Smooth muscle cell (in vitro differentiated cells): Measurements from ENCODE around the gene SEMA6B. TPM values are rescaled to one million over a fixed set of nuclear protein-coding genes. Genes with fewer than 3 reads are reported as not detected.
"Not testable (repeated sequence)": the region's sequence is repeated elsewhere in the genome, so short reads cannot be mapped to it uniquely, and the experiment has no call there.

Experiments used
- DNase-seq: peaks from one replicate; lab custom pipeline; 2025; ENCODE audit not compliant: unreplicated experiment; lab: John Stamatoyannopoulos, UW
- H2AFZ ChIP-seq: fragments of 200-600 bp; sonication (generic); 2 replicates; pipeline ENCODE4 v1.6.0; 2016; ENCODE audit warnings: antibody characterized with exemption, low read depth, mild to moderate bottlenecking
- H3F3A ChIP-seq: fragments of 200-600 bp; sonication (generic); 2 replicates; pipeline ENCODE4 v1.6.0; 2017; ENCODE audit warnings: antibody characterized with exemption, low read depth
- H3K27ac ChIP-seq: fragments of 200-600 bp; sonication (generic); 2 replicates; pipeline ENCODE4 v1.5.1; 2016; ENCODE audit warnings: low read depth, mild to moderate bottlenecking
- H3K27me3 ChIP-seq: fragments of 200-600 bp; sonication (generic); 2 replicates; pipeline ENCODE4 v1.6.1; 2016; ENCODE audit warnings: low read depth, mild to moderate bottlenecking
- H3K36me3 ChIP-seq: fragments of 200-600 bp; sonication (generic); 2 replicates; pipeline ENCODE4 v1.5.1; 2016; ENCODE audit warnings: low read depth
- H3K4me1 ChIP-seq: fragments of 200-600 bp; sonication (generic); 2 replicates; pipeline ENCODE4 v1.5.1; 2016; ENCODE audit warnings: low read depth
- H3K4me2 ChIP-seq: fragments of 200-600 bp; sonication (generic); 2 replicates; pipeline ENCODE4 v1.6.0; 2016; ENCODE audit warnings: mild to moderate bottlenecking
- H3K4me3 ChIP-seq: fragments of 200-600 bp; sonication (generic); 2 replicates; pipeline ENCODE4 v1.5.1; 2016; ENCODE audit warnings: mild to moderate bottlenecking
- H3K79me2 ChIP-seq: fragments of 200-600 bp; sonication (generic); 2 replicates; pipeline ENCODE4 v1.6.0; 2016; ENCODE audit warnings: low read depth, mild to moderate bottlenecking
- H3K9ac ChIP-seq: fragments of 200-600 bp; sonication (generic); 2 replicates; pipeline ENCODE4 v1.6.0; 2016; ENCODE audit warnings: low read depth
- H3K9me3 ChIP-seq: fragments of 200-600 bp; sonication (generic); replicated peaks from 2 replicates; pipeline ENCODE4 v1.5.1; 2016; ENCODE audit warnings: low read depth
- H4K20me1 ChIP-seq: fragments of 200-600 bp; sonication (generic); 2 replicates; pipeline ENCODE4 v1.6.0; 2016; ENCODE audit warnings: low read depth
- WGBS: methylation state at CpG from one replicate; pipeline ENCODE4 v1.1.7; 2016; ENCODE audit warnings: low lambda C conversion rate; 5-methylcytosine and 5-hydroxymethylcytosine counted together
- polyA plus RNA-seq: library from polyadenylated mRNA; unstranded; fragments of >200 nt; fragmentation: Nextera tagmentation; extraction: Ambion mirVana; gene quantifications from 2 replicates; pipeline ENCODE4 v1.2.1, GENCODE V29; 2016
- total RNA-seq: library from RNA; depleted of rRNA; stranded (reverse); fragments of >200 nt; gene quantifications from 2 replicates; pipeline ENCODE4 v1.2.3, GENCODE V29; 2014
- TF ChIP-seq, protein P1 (sequence below): fragments of 200-600 bp; sonication (generic); IDR thresholded peaks from 2 replicates; pipeline ENCODE4 v1.5.1; 2017; ENCODE audit warnings: borderline replicate concordance, mild to moderate bottlenecking, antibody characterized with exemption; ENCODE audit not compliant: insufficient read depth, poor library complexity, severe bottlenecking

Gene SEMA6B
- total and polyA plus RNA-seq, 2 experiments from 2014 or later: 0.63 to 1.9 TPM

DNA sequence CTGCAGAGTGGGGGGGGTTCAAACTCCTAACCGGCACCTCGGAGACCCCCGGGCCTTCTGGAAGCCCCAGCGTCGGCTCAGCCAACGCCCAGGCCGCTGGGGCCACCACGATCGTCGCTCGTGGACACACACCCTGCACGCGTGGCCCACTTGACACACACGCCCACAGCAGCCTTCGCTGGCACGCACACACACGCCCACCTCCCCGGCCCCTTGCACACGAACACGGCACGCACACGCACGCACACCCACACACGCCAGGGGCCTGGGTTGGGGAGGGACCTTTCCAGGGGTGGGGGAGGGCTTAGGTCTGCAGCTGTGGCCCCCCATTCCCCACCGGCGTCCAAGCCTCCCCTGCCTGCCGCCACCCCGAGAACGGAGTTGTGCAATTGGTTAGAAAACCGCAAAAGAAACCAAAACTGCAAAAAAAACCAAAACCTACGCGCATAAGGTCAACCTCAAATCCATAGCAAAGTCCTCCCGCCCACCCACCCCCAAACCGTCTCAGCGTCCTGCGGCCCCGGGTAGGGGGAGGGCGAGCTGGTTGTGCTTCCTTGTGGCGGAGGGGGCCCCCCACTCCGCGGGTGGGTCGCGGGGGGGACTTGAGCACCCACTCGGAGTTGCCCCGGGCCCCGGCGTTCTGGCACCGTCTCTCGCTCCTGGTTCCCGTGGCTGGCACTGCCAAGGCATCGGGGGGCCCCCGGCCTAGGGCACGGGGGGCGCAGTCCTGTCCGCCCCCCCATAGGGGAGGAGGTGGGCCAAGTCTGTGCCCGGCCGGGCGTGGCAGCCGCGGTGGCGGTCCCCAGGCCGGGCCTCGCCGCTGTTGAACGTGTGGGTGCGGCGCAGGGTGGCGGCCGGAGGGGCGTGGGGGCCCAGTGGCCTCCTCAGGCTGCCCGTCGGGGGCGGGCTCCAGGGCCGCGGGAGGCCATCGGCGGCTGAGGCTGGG is 16.3 kb downstream of the SEMA6B start:
- H3K9me3 ChIP-seq: peaks cover 2% of the 10 kb centered on the region
- TF ChIP-seq, protein P1, sequence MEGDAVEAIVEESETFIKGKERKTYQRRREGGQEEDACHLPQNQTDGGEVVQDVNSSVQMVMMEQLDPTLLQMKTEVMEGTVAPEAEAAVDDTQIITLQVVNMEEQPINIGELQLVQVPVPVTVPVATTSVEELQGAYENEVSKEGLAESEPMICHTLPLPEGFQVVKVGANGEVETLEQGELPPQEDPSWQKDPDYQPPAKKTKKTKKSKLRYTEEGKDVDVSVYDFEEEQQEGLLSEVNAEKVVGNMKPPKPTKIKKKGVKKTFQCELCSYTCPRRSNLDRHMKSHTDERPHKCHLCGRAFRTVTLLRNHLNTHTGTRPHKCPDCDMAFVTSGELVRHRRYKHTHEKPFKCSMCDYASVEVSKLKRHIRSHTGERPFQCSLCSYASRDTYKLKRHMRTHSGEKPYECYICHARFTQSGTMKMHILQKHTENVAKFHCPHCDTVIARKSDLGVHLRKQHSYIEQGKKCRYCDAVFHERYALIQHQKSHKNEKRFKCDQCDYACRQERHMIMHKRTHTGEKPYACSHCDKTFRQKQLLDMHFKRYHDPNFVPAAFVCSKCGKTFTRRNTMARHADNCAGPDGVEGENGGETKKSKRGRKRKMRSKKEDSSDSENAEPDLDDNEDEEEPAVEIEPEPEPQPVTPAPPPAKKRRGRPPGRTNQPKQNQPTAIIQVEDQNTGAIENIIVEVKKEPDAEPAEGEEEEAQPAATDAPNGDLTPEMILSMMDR: no peak
- H3K79me2 ChIP-seq: no peaks in the 10 kb centered on the region
- no peaks in the 10 kb centered on the region for H3F3A ChIP-seq
- no peak overlapping the region for H3K4me3 ChIP-seq
- no peak overlapping the region for H3K27ac ChIP-seq
- H4K20me1 ChIP-seq: no peaks in the 10 kb centered on the region
- WGBS: 93% methylated on average over 55 of the region's 77 CpGs
- no peaks in the 10 kb centered on the region for H3K27me3 ChIP-seq
- no peak overlapping the region for H3K9ac ChIP-seq
- H3K36me3 ChIP-seq: no peaks in the 10 kb centered on the region
- no peak overlapping the region for H2AFZ ChIP-seq
- H3K4me1 ChIP-seq: no peaks in the 10 kb centered on the region
- DNase-seq: no peak
- H3K4me2 ChIP-seq: no peak overlapping the region

DNA sequence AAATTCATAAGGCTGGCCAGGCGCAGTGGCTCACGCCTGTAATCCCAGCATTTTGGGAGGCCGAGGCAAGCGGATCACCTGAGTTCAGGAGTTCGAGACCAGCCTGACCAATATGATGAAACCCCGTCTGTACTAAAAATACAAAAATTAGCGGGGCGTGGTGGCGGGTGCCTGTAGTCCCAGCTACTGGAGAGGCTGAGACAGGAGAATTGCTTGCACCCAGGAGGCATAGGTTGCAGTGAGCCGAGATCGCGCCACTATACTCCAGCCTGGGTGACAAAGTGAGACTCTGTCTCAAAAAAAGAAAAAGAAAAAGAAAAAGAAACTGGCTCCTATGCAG is 17.7 kb downstream of the SEMA6B start:
- not testable (repeated sequence) for H3K4me1 ChIP-seq, H3K36me3 ChIP-seq, H3K4me3 ChIP-seq, H4K20me1 ChIP-seq, H3K9me3 ChIP-seq, H3K4me2 ChIP-seq, DNase-seq, H3K27me3 ChIP-seq, H3K27ac ChIP-seq, H3K79me2 ChIP-seq, H2AFZ ChIP-seq, H3F3A ChIP-seq, H3K9ac ChIP-seq
- WGBS: 98% methylated on average over 12 of the region's 12 CpGs

DNA sequence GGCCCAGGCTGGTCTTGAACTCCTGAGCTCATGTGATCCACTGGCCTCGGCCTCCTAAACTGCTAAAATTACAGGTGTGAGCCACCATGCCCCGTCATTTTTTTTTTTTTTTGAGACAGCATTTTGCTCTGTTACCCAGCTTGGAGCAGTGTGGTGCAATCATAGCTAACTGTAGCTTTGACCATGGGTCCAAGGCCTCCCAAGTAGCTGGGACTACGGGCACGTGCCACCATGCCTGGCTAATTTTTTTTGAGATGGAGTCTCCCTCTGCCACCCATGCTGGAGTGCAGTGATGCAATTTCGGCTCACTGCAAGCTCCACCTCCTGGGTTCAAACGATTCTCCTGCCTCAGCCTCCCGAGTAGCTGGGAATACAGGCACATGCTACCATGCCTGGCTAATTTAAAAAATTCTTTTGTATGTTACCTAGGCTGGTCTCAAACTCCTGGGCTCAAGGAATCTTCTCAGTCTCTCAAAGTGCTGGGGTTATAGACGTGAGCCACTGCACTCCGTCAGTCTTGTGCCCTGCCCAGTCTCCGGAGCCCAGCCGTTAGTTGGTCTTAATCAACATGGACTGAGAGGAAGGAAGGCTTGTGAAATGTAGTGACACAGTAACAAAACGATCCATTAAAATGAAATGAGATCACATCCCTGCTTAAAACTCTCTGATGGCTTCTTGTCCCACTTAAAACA is 18.2 kb downstream of the SEMA6B start:
- Histone ChIP-seq H3K4me3 (no peak overlapping the region), H3F3A (no peaks in the 10 kb centered on the region), H4K20me1 (no peaks in the 10 kb centered on the region), H3K27ac (no peak overlapping the region), H3K27me3 (no peaks in the 10 kb centered on the region), H3K36me3 (no peaks in the 10 kb centered on the region), H2AFZ (no peak overlapping the region), H3K9me3 (peaks cover 2% of the 10 kb centered on the region), H3K4me2 (no peak overlapping the region), H3K9ac (no peak overlapping the region), H3K4me1 (no peaks in the 10 kb centered on the region), H3K79me2 (no peaks in the 10 kb centered on the region)
- TF ChIP-seq, protein P1: no peak
- DNase-seq: no peak
- 87% methylated on average over 12 of the region's 12 CpGs for WGBS

DNA sequence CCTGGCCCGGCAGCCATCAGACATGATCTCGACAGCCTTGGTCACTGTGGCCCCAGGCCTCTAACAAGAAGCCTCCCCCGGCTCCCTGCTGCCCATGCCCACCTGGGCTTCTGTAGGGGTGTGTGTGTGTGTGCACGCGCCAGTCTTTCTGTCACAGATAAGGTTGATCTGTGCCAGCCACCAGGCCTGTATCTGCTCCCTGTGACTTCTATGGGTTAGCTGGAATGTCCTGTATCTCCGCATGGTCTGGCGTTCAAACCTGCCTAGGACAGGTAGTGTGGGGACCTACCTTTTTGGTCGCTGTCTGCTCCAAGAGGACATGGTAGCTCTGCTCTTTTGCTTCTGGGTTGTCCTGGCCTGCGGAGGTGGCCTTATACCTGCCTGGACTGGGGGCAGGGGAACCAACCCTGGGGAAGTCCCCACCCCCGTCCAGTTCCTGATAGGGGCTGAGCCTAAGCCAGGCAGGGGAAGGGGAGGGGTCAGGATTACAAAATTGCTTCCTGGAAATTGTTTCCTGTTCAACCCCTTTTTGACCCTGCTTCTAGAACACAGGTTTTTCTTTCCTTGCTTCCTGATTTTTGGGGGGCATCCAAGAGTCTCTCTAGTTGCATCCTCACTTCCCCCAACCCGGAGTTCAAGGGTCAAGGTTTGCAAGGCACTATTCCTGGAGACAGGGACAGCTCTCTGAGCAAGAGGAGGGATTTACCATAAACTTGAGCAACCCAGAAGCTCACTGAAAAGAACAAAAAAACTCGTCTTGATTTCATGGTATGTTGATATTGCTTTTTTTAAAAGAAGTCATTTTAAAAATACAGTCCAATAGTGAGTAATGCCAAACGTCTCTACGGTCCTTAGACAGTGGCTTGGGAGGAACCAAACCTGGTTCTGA is 19.5 kb downstream of the SEMA6B start, which contains the start of gene LRG1:
TSS of gene LRG1 (minus strand) at position 344 of the 889 bp plus-strand sequence. CDS start at position 321, 23 bp downstream.
- Histone ChIP-seq H3K4me1 (no peaks in the 10 kb centered on the region), H3F3A (no peaks in the 10 kb centered on the region), H3K9ac (no peak within 1 kb of the TSS), H3K79me2 (no peaks in the 10 kb centered on the region), H3K4me2 (no peak within 1 kb of the TSS), H2AFZ (no peak within 1 kb of the TSS), H3K4me3 (no peak within 1 kb of the TSS), H3K36me3 (no peaks in the 10 kb centered on the region), H3K9me3 (peaks cover 2% of the 10 kb centered on the region), H3K27me3 (peaks cover 11% of the 10 kb centered on the region), H4K20me1 (no peaks in the 10 kb centered on the region), H3K27ac (no peak within 1 kb of the TSS)
- TF ChIP-seq, protein P1: no peak
- WGBS: 80% methylated on average over 14 of the region's 14 CpGs
- no peak for DNase-seq
